BJ (cell line): ENCODE measurements around the gene EME2. TPM values are rescaled to one million over a fixed set of nuclear protein-coding genes. Genes with fewer than 3 reads are reported as not detected.

Experiments used
- CTCF ChIA-PET: fragments of 350-600 bp; formaldehyde crosslinking; extraction: SDS; loops from one replicate; lab custom pipeline; 2021; ENCODE audit warnings: antibody characterized with exemption, inconsistent platforms; lab: Yijun Ruan, JAX
- POLR2A ChIA-PET: fragments of 300-600 bp; sonication (Branson Sonifier 250); formaldehyde crosslinking; extraction: SDS; loops from one replicate; lab custom pipeline; 2021; ENCODE audit warnings: antibody characterized with exemption; lab: Charles Lee
- DNase-seq: peaks from one replicate; pipeline ENCODE4 v3.0.0-alpha.2; 2011; ENCODE audit warnings: low read depth
- H3K27me3 ChIP-seq: 2 replicates; pipeline ENCODE4 v1.6.0; 2011; ENCODE audit warnings: low read length; ENCODE audit not compliant: control insufficient read depth, insufficient read depth
- H3K36me3 ChIP-seq: 2 replicates; pipeline ENCODE4 v1.5.1; 2011; ENCODE audit warnings: low read length; ENCODE audit not compliant: control insufficient read depth, insufficient read depth
- H3K4me3 ChIP-seq: 2 replicates; pipeline ENCODE4 v1.5.1; 2011; ENCODE audit warnings: low read depth, mild to moderate bottlenecking, control low read depth, low read length
- polyA plus RNA-seq: library from polyadenylated mRNA; depleted of rRNA; stranded (reverse); fragments of >200 nt; gene quantifications from 2 replicates; pipeline ENCODE4 v1.2.3, GENCODE V29; 2011
- TF ChIP-seq, protein P1 (sequence below): IDR thresholded peaks from 2 replicates; pipeline ENCODE4 v1.5.1; 2011; ENCODE audit warnings: low read depth, mild to moderate bottlenecking, control low read depth, inconsistent platforms, low read length, moderate library complexity; ENCODE audit not compliant: insufficient read depth

Gene EME2
- polyA plus RNA-seq, 1 experiment: 4.0 TPM

DNA sequence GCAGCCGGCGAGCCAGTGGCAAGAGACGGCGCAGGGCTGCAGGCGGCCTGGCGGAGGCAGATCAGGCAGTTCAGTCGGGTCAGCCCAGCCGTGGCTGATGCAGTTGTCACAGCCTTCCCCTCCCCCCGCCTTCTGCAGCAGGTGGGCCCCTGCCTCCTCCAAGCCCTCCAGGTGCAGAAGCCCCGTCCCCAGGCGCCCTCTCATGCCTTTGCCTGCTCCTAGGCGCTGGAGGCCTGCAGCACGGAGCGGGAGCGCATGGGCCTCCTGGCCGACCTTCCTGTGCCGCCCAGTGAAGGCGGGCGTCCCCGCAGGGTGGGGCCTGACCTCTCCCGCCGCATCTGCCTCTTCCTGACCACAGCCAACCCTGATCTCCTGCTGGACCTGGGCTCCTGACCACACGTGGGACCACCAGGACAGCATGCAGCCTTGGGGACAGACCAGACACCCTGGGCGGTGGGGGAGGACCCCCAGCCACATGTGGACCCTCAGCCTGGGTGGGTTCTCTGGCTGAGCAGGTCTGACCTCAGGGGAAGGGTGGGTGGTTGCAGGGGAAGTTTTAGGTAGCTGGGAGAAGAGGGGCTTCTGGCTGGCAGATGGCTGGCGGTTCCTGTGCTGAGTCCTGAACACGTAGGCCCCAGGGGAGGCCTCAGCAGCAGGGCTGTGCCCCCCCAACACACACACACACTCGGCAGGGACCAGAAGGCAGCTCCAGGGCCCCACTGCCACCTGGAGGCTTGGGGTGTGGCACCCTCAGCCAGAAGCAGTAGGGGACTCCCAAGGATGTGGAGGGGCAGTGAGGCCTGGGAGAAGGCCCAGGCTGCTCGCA, 3.4 kb downstream of the EME2 start:
- Histone ChIP-seq H3K27me3 (no peaks in the 10 kb centered on the region), H3K36me3 (peaks cover 30% of the 10 kb centered on the region), H3K4me3 (no peak overlapping the region)
- ChIA-PET POLR2A (no interaction called here), CTCF (interaction anchor here (0.6 to 1.3 kb wide), 2 partner anchors 59 to 82 kb away, joined by 3 read pairs; no protein-coding TSS in a partner anchor)
- no peak for DNase-seq
- TF ChIP-seq, protein P1, sequence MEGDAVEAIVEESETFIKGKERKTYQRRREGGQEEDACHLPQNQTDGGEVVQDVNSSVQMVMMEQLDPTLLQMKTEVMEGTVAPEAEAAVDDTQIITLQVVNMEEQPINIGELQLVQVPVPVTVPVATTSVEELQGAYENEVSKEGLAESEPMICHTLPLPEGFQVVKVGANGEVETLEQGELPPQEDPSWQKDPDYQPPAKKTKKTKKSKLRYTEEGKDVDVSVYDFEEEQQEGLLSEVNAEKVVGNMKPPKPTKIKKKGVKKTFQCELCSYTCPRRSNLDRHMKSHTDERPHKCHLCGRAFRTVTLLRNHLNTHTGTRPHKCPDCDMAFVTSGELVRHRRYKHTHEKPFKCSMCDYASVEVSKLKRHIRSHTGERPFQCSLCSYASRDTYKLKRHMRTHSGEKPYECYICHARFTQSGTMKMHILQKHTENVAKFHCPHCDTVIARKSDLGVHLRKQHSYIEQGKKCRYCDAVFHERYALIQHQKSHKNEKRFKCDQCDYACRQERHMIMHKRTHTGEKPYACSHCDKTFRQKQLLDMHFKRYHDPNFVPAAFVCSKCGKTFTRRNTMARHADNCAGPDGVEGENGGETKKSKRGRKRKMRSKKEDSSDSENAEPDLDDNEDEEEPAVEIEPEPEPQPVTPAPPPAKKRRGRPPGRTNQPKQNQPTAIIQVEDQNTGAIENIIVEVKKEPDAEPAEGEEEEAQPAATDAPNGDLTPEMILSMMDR: no peak

- Histone ChIP-seq H3K4me3 (no peak overlapping the region), H3K36me3 (peaks cover 30% of the 10 kb centered on the region), H3K27me3 (no peaks in the 10 kb centered on the region)
- ChIA-PET POLR2A (no interaction called here), CTCF (no interaction called here)
- TF ChIP-seq, protein P1: no peak
- no peak for DNase-seq
These were observed 4.0 kb downstream of the EME2 start for GRCh38 chr16:1776672-1776955.

- TF ChIP-seq, protein P1: no peak
- Histone ChIP-seq H3K27me3 (no peaks in the 10 kb centered on the region), H3K36me3 (peaks cover 30% of the 10 kb centered on the region), H3K4me3 (no peak overlapping the region)
- ChIA-PET CTCF (no interaction called here), POLR2A (no interaction called here)
- no peak for DNase-seq
These were observed 4.4 kb downstream of the EME2 start for GRCh38 chr16:1776991-1777374.

- Histone ChIP-seq H3K4me3 (no peak overlapping the region), H3K27me3 (no peaks in the 10 kb centered on the region), H3K36me3 (peaks cover 30% of the 10 kb centered on the region)
- CTCF ChIA-PET: no interaction called here
- TF ChIP-seq, protein P1: no peak
- no peak for DNase-seq
- POLR2A ChIA-PET: no interaction called here
These were observed 5.0 kb downstream of the EME2 start for GRCh38 chr16:1777375-1778199.
